ENCODE measurements around the gene GABRB2.

GABRB2 gene

GRCh38 chr5:161397448-161397847 lies 149.1 kb downstream of the GABRB2 start:
- Histone ChIP-seq H3K27ac (no peak overlapping the region), H3K4me3 (no peak overlapping the region)
- DNase-seq (ENCODE audit: low spot score): no peak
- TF ChIP-seq, protein P1, sequence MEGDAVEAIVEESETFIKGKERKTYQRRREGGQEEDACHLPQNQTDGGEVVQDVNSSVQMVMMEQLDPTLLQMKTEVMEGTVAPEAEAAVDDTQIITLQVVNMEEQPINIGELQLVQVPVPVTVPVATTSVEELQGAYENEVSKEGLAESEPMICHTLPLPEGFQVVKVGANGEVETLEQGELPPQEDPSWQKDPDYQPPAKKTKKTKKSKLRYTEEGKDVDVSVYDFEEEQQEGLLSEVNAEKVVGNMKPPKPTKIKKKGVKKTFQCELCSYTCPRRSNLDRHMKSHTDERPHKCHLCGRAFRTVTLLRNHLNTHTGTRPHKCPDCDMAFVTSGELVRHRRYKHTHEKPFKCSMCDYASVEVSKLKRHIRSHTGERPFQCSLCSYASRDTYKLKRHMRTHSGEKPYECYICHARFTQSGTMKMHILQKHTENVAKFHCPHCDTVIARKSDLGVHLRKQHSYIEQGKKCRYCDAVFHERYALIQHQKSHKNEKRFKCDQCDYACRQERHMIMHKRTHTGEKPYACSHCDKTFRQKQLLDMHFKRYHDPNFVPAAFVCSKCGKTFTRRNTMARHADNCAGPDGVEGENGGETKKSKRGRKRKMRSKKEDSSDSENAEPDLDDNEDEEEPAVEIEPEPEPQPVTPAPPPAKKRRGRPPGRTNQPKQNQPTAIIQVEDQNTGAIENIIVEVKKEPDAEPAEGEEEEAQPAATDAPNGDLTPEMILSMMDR (IDR thresholded peaks at IDR 0.05): no peak

DNA sequence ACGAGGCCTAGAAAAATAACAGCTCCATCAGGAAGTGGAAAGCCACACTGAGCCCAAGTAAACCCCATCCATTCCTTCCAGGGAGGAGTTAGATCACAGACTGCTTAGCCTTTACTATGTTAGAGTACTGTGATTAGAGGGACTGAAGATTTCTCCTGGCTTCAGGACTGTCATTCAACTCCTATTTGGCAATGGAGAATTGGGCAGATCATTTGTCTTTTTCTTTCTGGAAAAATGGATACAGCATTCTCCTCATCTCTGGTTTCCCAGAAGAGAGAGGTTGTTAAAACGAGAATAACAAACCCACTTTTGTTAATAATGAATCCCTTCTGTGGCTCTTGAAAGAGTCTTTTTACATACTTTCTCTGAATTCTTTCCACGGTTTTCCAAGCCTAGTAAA lies 150.4 kb downstream of the GABRB2 start:
- DNase-seq (ENCODE audit: low spot score): no peak
- no peak overlapping the region for H3K27ac ChIP-seq
- TF ChIP-seq, protein P1 (IDR thresholded peaks at IDR 0.05): no peak
- no peak overlapping the region for H3K4me3 ChIP-seq

- H3K4me3 ChIP-seq: no peak overlapping the region
- no peak for DNase-seq (ENCODE audit: low spot score)
- H3K27ac ChIP-seq: no peak overlapping the region
- TF ChIP-seq, protein P1 (IDR thresholded peaks at IDR 0.05): no peak
Observed at GRCh38 chr5:161391724-161392123, 154.8 kb downstream of the GABRB2 start.

GRCh38 chr5:161391016-161391415 lies 155.5 kb downstream of the GABRB2 start:
- TF ChIP-seq, protein P1 (IDR thresholded peaks at IDR 0.05): no peak

DNA sequence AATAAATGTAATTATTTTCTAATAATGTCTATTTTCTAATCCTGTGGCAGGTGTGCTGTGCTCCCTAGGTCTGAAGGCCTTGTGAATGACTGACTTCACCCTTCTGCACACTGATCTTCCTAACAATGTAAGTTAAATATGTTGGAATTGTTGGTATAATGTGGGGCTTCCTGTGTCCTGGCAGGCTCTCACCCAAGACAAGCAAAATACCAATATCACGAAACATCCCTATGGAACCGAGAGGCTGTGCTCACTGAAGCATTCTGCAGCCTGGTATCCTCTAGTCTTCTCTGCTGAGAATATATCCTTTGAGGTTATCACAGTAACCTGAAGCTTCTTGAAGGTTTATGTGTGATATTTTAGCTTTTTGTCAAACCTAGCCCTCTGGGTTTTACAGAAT lies 159.4 kb downstream of the GABRB2 start:
- no peak for DNase-seq (ENCODE audit: low spot score)
- H3K4me3 ChIP-seq: no peak overlapping the region

More at GRCh38 chr5:161391016-161391415, 155.5 kb downstream of the GABRB2 start:
- Histone ChIP-seq H3K4me3 (no peak overlapping the region), H3K27ac (no peak overlapping the region)
- no peak for DNase-seq (ENCODE audit: low spot score)

DNA sequence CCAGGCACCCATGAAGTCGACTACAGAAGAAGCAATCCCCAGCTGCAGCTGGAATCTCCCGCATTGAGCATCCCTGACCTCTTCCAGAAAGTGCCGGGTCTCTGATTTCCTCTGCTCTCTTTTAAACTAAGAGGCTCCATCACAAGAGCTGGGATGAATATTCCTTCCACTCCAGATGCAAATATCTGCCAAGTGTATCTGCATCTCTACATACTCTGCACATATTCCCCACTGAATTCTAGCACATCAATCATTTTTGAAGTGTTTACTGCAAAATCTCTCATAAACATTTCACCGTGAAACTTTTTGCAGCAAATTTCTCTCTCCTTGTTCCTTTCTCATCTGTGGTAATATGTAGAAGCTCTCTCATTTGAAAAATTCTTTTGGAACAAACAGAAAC lies 161.5 kb downstream of the GABRB2 start:
- TF ChIP-seq, protein P1 (IDR thresholded peaks at IDR 0.05): no peak
- H3K27ac ChIP-seq: no peak overlapping the region
- H3K4me3 ChIP-seq: no peak overlapping the region
- DNase-seq (ENCODE audit: low spot score): no peak

More for the DNA sequence above, 159.4 kb downstream of the GABRB2 start:
- H3K27ac ChIP-seq: no peak overlapping the region
- TF ChIP-seq, protein P1 (IDR thresholded peaks at IDR 0.05): no peak

DNA sequence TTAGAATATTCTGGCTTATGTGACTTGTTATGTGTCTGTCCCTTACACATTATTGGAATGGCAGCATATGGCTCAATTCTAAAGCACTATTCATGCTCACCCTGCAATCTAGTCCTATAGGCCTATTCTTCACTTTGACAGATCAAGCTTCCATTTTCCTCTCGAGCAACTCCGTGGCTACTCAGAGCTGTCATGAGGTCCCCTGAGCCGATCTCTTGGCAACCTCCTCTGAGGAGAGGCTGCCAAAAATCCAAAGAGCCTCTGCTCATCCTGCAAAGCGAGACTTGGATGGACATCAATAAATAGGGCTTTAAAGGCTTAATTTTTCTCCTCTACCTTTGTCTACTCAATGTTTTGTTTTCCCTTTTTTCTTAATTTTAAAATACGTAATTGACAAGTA lies 163.8 kb downstream of the GABRB2 start:
- TF ChIP-seq, protein P1 (IDR thresholded peaks at IDR 0.05): no peak
- DNase-seq (ENCODE audit: low spot score): no peak
- H3K27ac ChIP-seq: no peak overlapping the region
- no peak overlapping the region for H3K4me3 ChIP-seq
